Karpas-422 (cell line): ENCODE data around the gene ITPR3. TPM values are rescaled to one million over a fixed set of nuclear protein-coding genes. Genes with fewer than 3 reads are reported as not detected.

ENCODE experiments used
- DNase-seq: peaks from one replicate; pipeline ENCODE4 v3.0.0-alpha.2; 2015
- H2AFZ ChIP-seq: fragments of 200-600 bp; sonication (generic); 2 replicates; pipeline ENCODE4 v1.6.1; 2014; ENCODE audit warnings: antibody characterized with exemption, low read length, mixed read lengths
- H3K27ac ChIP-seq: fragments of 200-600 bp; sonication (generic); 2 replicates; pipeline ENCODE4 v1.5.1; 2014; ENCODE audit warnings: mild to moderate bottlenecking, low read length, moderate library complexity
- H3K27me3 ChIP-seq: fragments of 200-600 bp; sonication (generic); 2 replicates; pipeline ENCODE4 v1.6.1; 2014; ENCODE audit warnings: low read length, mixed read lengths
- H3K36me3 ChIP-seq: fragments of 200-600 bp; sonication (generic); 2 replicates; pipeline ENCODE4 v1.6.1; 2014; ENCODE audit warnings: low read length, mixed read lengths; ENCODE audit not compliant: insufficient read depth
- H3K4me1 ChIP-seq: fragments of 200-600 bp; sonication (generic); 2 replicates; pipeline ENCODE4 v1.6.1; 2014; ENCODE audit warnings: mild to moderate bottlenecking, low read length, mixed read lengths
- H3K4me2 ChIP-seq: fragments of 200-600 bp; sonication (generic); 2 replicates; pipeline ENCODE4 v1.6.1; 2014; ENCODE audit warnings: low read length, low read depth, mild to moderate bottlenecking; ENCODE audit not compliant: poor library complexity, severe bottlenecking
- H3K4me3 ChIP-seq: fragments of 200-600 bp; sonication (generic); 2 replicates; pipeline ENCODE4 v1.5.1; 2014; ENCODE audit warnings: mild to moderate bottlenecking, antibody characterized with exemption, low read length, mixed read lengths
- H3K79me2 ChIP-seq: fragments of 200-600 bp; sonication (generic); 2 replicates; pipeline ENCODE4 v1.6.1; 2014; ENCODE audit warnings: mild to moderate bottlenecking, low read length, mixed read lengths
- H3K9ac ChIP-seq: fragments of 200-600 bp; sonication (generic); 2 replicates; pipeline ENCODE4 v1.6.0; 2014; ENCODE audit warnings: low read length
- H3K9me2 ChIP-seq: fragments of 200-600 bp; sonication (generic), shearing (Covaris generic); replicated peaks from 2 replicates; pipeline ENCODE4 v1.6.0; 2014; ENCODE audit warnings: mild to moderate bottlenecking, low read length, moderate library complexity; ENCODE audit not compliant: insufficient read depth
- H3K9me3 ChIP-seq: fragments of 300-700, 200-600 bp; sonication (generic); 2 replicates; pipeline ENCODE4 v1.6.1; 2014; ENCODE audit warnings: low read length, mixed read lengths
- H4K20me1 ChIP-seq: fragments of 200-600 bp; sonication (generic); 2 replicates; pipeline ENCODE4 v1.6.1; 2014; ENCODE audit warnings: mild to moderate bottlenecking, antibody characterized with exemption, low read length, low read depth; ENCODE audit not compliant: insufficient read depth
- total RNA-seq: library from RNA; depleted of rRNA; stranded (reverse); fragments of >200 nt; shearing (Covaris generic); gene quantifications from 2 replicates; pipeline ENCODE4 v1.2.3, GENCODE V29; 2014; ENCODE audit warnings: low replicate concordance

ITPR3 gene
- total RNA-seq, 1 experiment from 2014 or later, result 3.9 TPM

- no peak overlapping the region for H3K27ac ChIP-seq
- no peaks in the 10 kb centered on the region for H4K20me1 ChIP-seq
- no peak overlapping the region for H3K4me3 ChIP-seq
- H3K4me2 ChIP-seq, result no peak overlapping the region
- H3K9me3 ChIP-seq, result no peaks in the 10 kb centered on the region
- H3K4me1 ChIP-seq, result no peaks in the 10 kb centered on the region
- no peaks in the 10 kb centered on the region for H3K36me3 ChIP-seq
- no peak for DNase-seq
- no peaks in the 10 kb centered on the region for H3K9me2 ChIP-seq
- H2AFZ ChIP-seq, result no peak overlapping the region
- H3K9ac ChIP-seq, result no peak overlapping the region
- no peaks in the 10 kb centered on the region for H3K79me2 ChIP-seq
- H3K27me3 ChIP-seq, result no peaks in the 10 kb centered on the region
Observed at GRCh38 chr6:33675968-33676367, 54.8 kb downstream of the ITPR3 start.

- no peaks in the 10 kb centered on the region for H3K27me3 ChIP-seq
- H4K20me1 ChIP-seq, result no peaks in the 10 kb centered on the region
- no peaks in the 10 kb centered on the region for H3K9me2 ChIP-seq
- no peaks in the 10 kb centered on the region for H3K79me2 ChIP-seq
- no peaks in the 10 kb centered on the region for H3K9me3 ChIP-seq
- no peaks in the 10 kb centered on the region for H3K4me1 ChIP-seq
- DNase-seq, result no peak
- H3K27ac ChIP-seq, result no peak overlapping the region
- H3K36me3 ChIP-seq, result no peaks in the 10 kb centered on the region
- H3K4me3 ChIP-seq, result no peak overlapping the region
- H3K9ac ChIP-seq, result no peak overlapping the region
- H3K4me2 ChIP-seq, result no peak overlapping the region
- no peak overlapping the region for H2AFZ ChIP-seq
Observed at GRCh38 chr6:33676416-33677142, 55.5 kb downstream of the ITPR3 start.

- H3K79me2 ChIP-seq, result no peaks in the 10 kb centered on the region
- H3K9me3 ChIP-seq, result no peaks in the 10 kb centered on the region
- no peak overlapping the region for H2AFZ ChIP-seq
- no peak overlapping the region for H3K27ac ChIP-seq
- no peaks in the 10 kb centered on the region for H3K36me3 ChIP-seq
- no peak overlapping the region for H3K4me3 ChIP-seq
- DNase-seq, result no peak
- no peaks in the 10 kb centered on the region for H4K20me1 ChIP-seq
- no peaks in the 10 kb centered on the region for H3K4me1 ChIP-seq
- H3K4me2 ChIP-seq, result no peak overlapping the region
- no peaks in the 10 kb centered on the region for H3K27me3 ChIP-seq
- no peak overlapping the region for H3K9ac ChIP-seq
- H3K9me2 ChIP-seq, result no peaks in the 10 kb centered on the region
Observed at GRCh38 chr6:33677143-33677660, 56.1 kb downstream of the ITPR3 start.

GRCh38 chr6:33677689-33678088 is 56.6 kb downstream of the ITPR3 start:
- Histone ChIP-seq H3K9me2 (no peaks in the 10 kb centered on the region), H2AFZ (no peak overlapping the region), H3K9ac (no peak overlapping the region), H3K9me3 (no peaks in the 10 kb centered on the region), H3K4me2 (no peak overlapping the region), H3K79me2 (no peaks in the 10 kb centered on the region), H3K36me3 (no peaks in the 10 kb centered on the region), H3K27me3 (no peaks in the 10 kb centered on the region), H3K27ac (no peak overlapping the region), H3K4me1 (no peaks in the 10 kb centered on the region), H4K20me1 (no peaks in the 10 kb centered on the region), H3K4me3 (no peak overlapping the region)
- DNase-seq, result no peak

- no peaks in the 10 kb centered on the region for H3K79me2 ChIP-seq
- no peak overlapping the region for H3K4me3 ChIP-seq
- H3K27ac ChIP-seq, result no peak overlapping the region
- H3K4me1 ChIP-seq, result no peaks in the 10 kb centered on the region
- H3K9ac ChIP-seq, result no peak overlapping the region
- H3K27me3 ChIP-seq, result no peaks in the 10 kb centered on the region
- H3K36me3 ChIP-seq, result no peaks in the 10 kb centered on the region
- H3K4me2 ChIP-seq, result no peak overlapping the region
- H3K9me3 ChIP-seq, result no peaks in the 10 kb centered on the region
- H3K9me2 ChIP-seq, result no peaks in the 10 kb centered on the region
- no peak for DNase-seq
- H4K20me1 ChIP-seq, result no peaks in the 10 kb centered on the region
- no peak overlapping the region for H2AFZ ChIP-seq
Observed at GRCh38 chr6:33678233-33678931, 57.3 kb downstream of the ITPR3 start.

- Histone ChIP-seq H3K36me3 (no peaks in the 10 kb centered on the region), H3K79me2 (no peaks in the 10 kb centered on the region), H3K27ac (no peak overlapping the region), H3K4me1 (no peaks in the 10 kb centered on the region), H3K4me3 (no peak overlapping the region), H2AFZ (no peak overlapping the region), H3K9me3 (no peaks in the 10 kb centered on the region), H4K20me1 (no peaks in the 10 kb centered on the region), H3K27me3 (no peaks in the 10 kb centered on the region), H3K9ac (no peak overlapping the region), H3K4me2 (no peak overlapping the region), H3K9me2 (no peaks in the 10 kb centered on the region)
- DNase-seq, result no peak
Observed at GRCh38 chr6:33678932-33679490, 57.9 kb downstream of the ITPR3 start.

- Histone ChIP-seq H3K4me3 (no peak overlapping the region), H3K9ac (no peak overlapping the region), H3K27me3 (no peaks in the 10 kb centered on the region), H3K36me3 (no peaks in the 10 kb centered on the region), H4K20me1 (no peaks in the 10 kb centered on the region), H3K79me2 (no peaks in the 10 kb centered on the region), H3K9me3 (no peaks in the 10 kb centered on the region), H3K4me2 (no peak overlapping the region), H3K9me2 (no peaks in the 10 kb centered on the region), H3K4me1 (no peaks in the 10 kb centered on the region), H2AFZ (no peak overlapping the region), H3K27ac (no peak overlapping the region)
- no peak for DNase-seq
Observed at GRCh38 chr6:33679761-33680160, 58.6 kb downstream of the ITPR3 start.

GRCh38 chr6:33682341-33682740 is 61.2 kb downstream of the ITPR3 start:
- no peak overlapping the region for H3K9ac ChIP-seq
- no peaks in the 10 kb centered on the region for H4K20me1 ChIP-seq
- no peak overlapping the region for H2AFZ ChIP-seq
- no peaks in the 10 kb centered on the region for H3K4me1 ChIP-seq
- no peak for DNase-seq
- no peak overlapping the region for H3K27ac ChIP-seq
- no peaks in the 10 kb centered on the region for H3K9me2 ChIP-seq
- no peak overlapping the region for H3K4me2 ChIP-seq
- no peak overlapping the region for H3K4me3 ChIP-seq
- no peaks in the 10 kb centered on the region for H3K79me2 ChIP-seq
- H3K27me3 ChIP-seq, result no peaks in the 10 kb centered on the region
- H3K36me3 ChIP-seq, result no peaks in the 10 kb centered on the region
- H3K9me3 ChIP-seq, result no peaks in the 10 kb centered on the region
